DMS153 treated with DMSO at 0.1 percent for 48 hours (cell line): ENCODE measurements around the gene ZMIZ1.

ENCODE experiments used
- DNase-seq: peaks from one replicate; lab custom pipeline; 2025; ENCODE audit not compliant: unreplicated experiment; lab: John Stamatoyannopoulos, UW

Gene ZMIZ1

GRCh38 chr10:79258894-79259293 is 190.1 kb downstream of the ZMIZ1 start:
- DNase-seq, result no peak

GRCh38 chr10:79259834-79260233 is 191.1 kb downstream of the ZMIZ1 start:
- no peak for DNase-seq

GRCh38 chr10:79260811-79261740 is 192.3 kb downstream of the ZMIZ1 start:
- DNase-seq, result peak; percentile 86

- DNase-seq, result no peak
Measured at GRCh38 chr10:79262131-79262530, 193.4 kb downstream of the ZMIZ1 start.

GRCh38 chr10:79262959-79263746 is 194.4 kb downstream of the ZMIZ1 start:
- DNase-seq, result no peak

GRCh38 chr10:79263939-79264338 is 195.2 kb downstream of the ZMIZ1 start:
- DNase-seq, result no peak

GRCh38 chr10:79264942-79265341 is 196.2 kb downstream of the ZMIZ1 start:
- no peak for DNase-seq

GRCh38 chr10:79266084-79266483 is 197.3 kb downstream of the ZMIZ1 start:
- DNase-seq, result no peak

- no peak for DNase-seq
Measured at GRCh38 chr10:79266543-79267312, 198.0 kb downstream of the ZMIZ1 start.

- DNase-seq, result no peak
Measured at GRCh38 chr10:79267499-79267898, 198.7 kb downstream of the ZMIZ1 start.

GRCh38 chr10:79268161-79268601 is 199.4 kb downstream of the ZMIZ1 start:
- DNase-seq, result no peak

GRCh38 chr10:79268742-79269141 is 200.0 kb downstream of the ZMIZ1 start:
- no peak for DNase-seq

GRCh38 chr10:79269443-79269842 is 200.7 kb downstream of the ZMIZ1 start:
- no peak for DNase-seq

GRCh38 chr10:79269969-79270368 is 201.2 kb downstream of the ZMIZ1 start:
- no peak for DNase-seq

GRCh38 chr10:79270466-79271246 is 201.9 kb downstream of the ZMIZ1 start:
- no peak for DNase-seq

GRCh38 chr10:79272353-79272752 is 203.6 kb downstream of the ZMIZ1 start:
- no peak for DNase-seq

- no peak for DNase-seq
Measured at GRCh38 chr10:79273604-79274003, 204.8 kb downstream of the ZMIZ1 start.

GRCh38 chr10:79274279-79275104 is 205.7 kb downstream of the ZMIZ1 start:
- DNase-seq, result no peak

GRCh38 chr10:79275105-79275430 is 206.3 kb downstream of the ZMIZ1 start:
- DNase-seq, result no peak

GRCh38 chr10:79275431-79275851 is 206.7 kb downstream of the ZMIZ1 start:
- no peak for DNase-seq
